Panc1 (cell line): Measurements from ENCODE around the gene B4GALT6. TPM values are rescaled to one million over a fixed set of nuclear protein-coding genes. Genes with fewer than 3 reads are reported as not detected.

Experiments used
- ATAC-seq: fragments of 200-7000 bp; cut with Tn5 transposase; 2 replicates; pipeline ENCODE4 v1.9.1; 2020; ENCODE audit warnings: mild to moderate bottlenecking, moderate library complexity
- BruUV-seq: library from RNA; stranded (reverse); fragments of 400-500 nt; replicated peaks from 2 replicates; lab custom pipeline; 2021; lab: Mats Ljungman, UMichigan
- CTCF ChIA-PET: fragments of 300-600 bp; sonication (Branson Sonifier 250); formaldehyde crosslinking; loops from one replicate; lab custom pipeline; 2022; ENCODE audit warnings: antibody characterized with exemption; lab: Charles Lee
- POLR2A ChIA-PET: fragments of 300-600 bp; sonication (Branson Sonifier 250); formaldehyde crosslinking; loops from one replicate; lab custom pipeline; 2022; ENCODE audit warnings: antibody characterized with exemption; lab: Charles Lee
- DNase-seq: peaks from one replicate; pipeline ENCODE4 v3.0.0-alpha.2; 2010; ENCODE audit warnings: low read depth, low spot score
- H3K27ac ChIP-seq: 2 replicates; pipeline ENCODE4 v1.5.1; 2011; ENCODE audit warnings: mild to moderate bottlenecking, low read length, inconsistent platforms
- H3K27me3 ChIP-seq: fragments of 200-500 bp; sonication (Bioruptor generic); 2 replicates; pipeline ENCODE4 v1.6.0; 2014; ENCODE audit warnings: low read length, inconsistent platforms; ENCODE audit not compliant: control insufficient read depth, insufficient read depth
- H3K36me3 ChIP-seq: fragments of 200-500 bp; sonication (Bioruptor generic); 2 replicates; pipeline ENCODE4 v1.5.1; 2014; ENCODE audit warnings: inconsistent platforms, mild to moderate bottlenecking, low read length, moderate library complexity; ENCODE audit not compliant: control insufficient read depth, insufficient read depth
- H3K4me1 ChIP-seq: 2 replicates; pipeline ENCODE4 v1.5.1; 2011; ENCODE audit warnings: inconsistent platforms, mild to moderate bottlenecking, low read length, moderate library complexity; ENCODE audit not compliant: control insufficient read depth, insufficient read depth
- H3K4me3 ChIP-seq, 2 experiments: 2 replicates each; pipeline ENCODE4 v1.5.1; 2011 to 2012; ENCODE audit warnings: low read depth in 2 of 2, low read length in 2 of 2, mild to moderate bottlenecking in 2 of 2, inconsistent platforms in 1 of 2, moderate library complexity in 1 of 2
- H3K9me3 ChIP-seq: fragments of 200-500 bp; sonication (Bioruptor generic); 2 replicates; pipeline ENCODE4 v1.5.1; 2014; ENCODE audit warnings: low read depth, mild to moderate bottlenecking, inconsistent platforms, low read length, moderate library complexity; ENCODE audit not compliant: control insufficient read depth, insufficient read depth
- POLR2AphosphoS5 ChIP-seq: IDR thresholded peaks from 2 replicates; pipeline ENCODE4 v1.6.1; 2012; ENCODE audit warnings: mild to moderate bottlenecking, low read depth, low read length, moderate library complexity
- SIN3A ChIP-seq: IDR thresholded peaks from 2 replicates; pipeline ENCODE4 v1.6.1; 2012; ENCODE audit warnings: low read depth, mild to moderate bottlenecking, low read length, moderate library complexity, borderline replicate concordance; ENCODE audit not compliant: insufficient read depth
- TCF7L2 ChIP-seq: IDR thresholded peaks from 2 replicates; pipeline ENCODE4 v1.6.1; 2011; ENCODE audit warnings: mild to moderate bottlenecking, low read depth, low read length, inconsistent platforms
- in situ Hi-C: cut with HindIII; loops from 2 replicates; pipeline ENCODE4 v1.10.0; 2016; ENCODE audit warnings: low sequenced_read_pairs, low pct_unique_long_range_greater_than_20kb
- intact Hi-C: fragments of 100-400 bp; cut with micrococcal nuclease; formaldehyde crosslinking; loops from one replicate; pipeline ENCODE4 v1.10.0; 2022; ENCODE audit not compliant: unreplicated experiment
- total RNA-seq: library from RNA; stranded (reverse); gene quantifications from one replicate; pipeline ENCODE4 v1.2.1, GENCODE V29; 2021; ENCODE audit not compliant: unreplicated experiment
- TF ChIP-seq, protein P1 (sequence below), 2 experiments: IDR thresholded peaks; 2 replicates each; pipeline ENCODE4 v1.6.1; 2011 to 2012; ENCODE audit warnings: low read depth in 2 of 2, control low read depth in 1 of 2, low read length in 1 of 2, mild to moderate bottlenecking in 1 of 2, moderate library complexity in 1 of 2; ENCODE audit not compliant: insufficient read depth in 1 of 2
- TF ChIP-seq, protein P2 (sequence below): fragments of 450-650 bp; IDR thresholded peaks from 2 replicates; pipeline ENCODE4 v1.5.1; 2017; ENCODE audit warnings: mild to moderate bottlenecking

B4GALT6 gene
- total RNA-seq, 1 experiment from 2014 or later, result 36.3 TPM

DNA sequence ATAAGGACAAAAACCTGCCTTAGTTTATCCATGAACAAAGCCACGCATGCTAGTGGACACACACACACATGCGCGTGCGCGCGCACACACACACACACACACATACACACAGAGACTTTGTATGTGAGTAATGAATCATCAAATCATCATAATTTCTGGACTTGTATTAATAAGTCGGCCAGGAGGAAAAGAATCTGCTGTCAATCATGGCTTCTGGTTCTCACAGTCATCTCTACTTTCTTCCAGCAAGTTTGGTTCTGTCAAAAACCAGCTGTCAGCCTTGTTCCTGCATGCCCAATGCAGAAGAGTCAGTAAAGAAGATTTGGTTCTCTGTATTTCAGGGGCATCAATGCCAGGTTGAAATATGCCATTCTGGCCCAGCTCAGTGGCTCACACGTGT is 93.8 kb downstream of the B4GALT6 start:
- no peaks in the 10 kb centered on the region for H3K4me1 ChIP-seq
- H3K4me3 ChIP-seq, result no peak overlapping the region
- no TSS peak for BruUV-seq
- POLR2A ChIA-PET, result no interaction called here
- CTCF ChIA-PET, result no interaction called here
- DNase-seq, result no peak
- intact Hi-C loops, result no loop called here
- H3K27me3 ChIP-seq, result no peaks in the 10 kb centered on the region; the same call in 1 of the 2 replicates
- H3K27ac ChIP-seq, result no peak overlapping the region
- in situ Hi-C loops, result no loop called here
- H3K36me3 ChIP-seq, result no peaks in the 10 kb centered on the region
- TF ChIP-seq, protein P1, sequence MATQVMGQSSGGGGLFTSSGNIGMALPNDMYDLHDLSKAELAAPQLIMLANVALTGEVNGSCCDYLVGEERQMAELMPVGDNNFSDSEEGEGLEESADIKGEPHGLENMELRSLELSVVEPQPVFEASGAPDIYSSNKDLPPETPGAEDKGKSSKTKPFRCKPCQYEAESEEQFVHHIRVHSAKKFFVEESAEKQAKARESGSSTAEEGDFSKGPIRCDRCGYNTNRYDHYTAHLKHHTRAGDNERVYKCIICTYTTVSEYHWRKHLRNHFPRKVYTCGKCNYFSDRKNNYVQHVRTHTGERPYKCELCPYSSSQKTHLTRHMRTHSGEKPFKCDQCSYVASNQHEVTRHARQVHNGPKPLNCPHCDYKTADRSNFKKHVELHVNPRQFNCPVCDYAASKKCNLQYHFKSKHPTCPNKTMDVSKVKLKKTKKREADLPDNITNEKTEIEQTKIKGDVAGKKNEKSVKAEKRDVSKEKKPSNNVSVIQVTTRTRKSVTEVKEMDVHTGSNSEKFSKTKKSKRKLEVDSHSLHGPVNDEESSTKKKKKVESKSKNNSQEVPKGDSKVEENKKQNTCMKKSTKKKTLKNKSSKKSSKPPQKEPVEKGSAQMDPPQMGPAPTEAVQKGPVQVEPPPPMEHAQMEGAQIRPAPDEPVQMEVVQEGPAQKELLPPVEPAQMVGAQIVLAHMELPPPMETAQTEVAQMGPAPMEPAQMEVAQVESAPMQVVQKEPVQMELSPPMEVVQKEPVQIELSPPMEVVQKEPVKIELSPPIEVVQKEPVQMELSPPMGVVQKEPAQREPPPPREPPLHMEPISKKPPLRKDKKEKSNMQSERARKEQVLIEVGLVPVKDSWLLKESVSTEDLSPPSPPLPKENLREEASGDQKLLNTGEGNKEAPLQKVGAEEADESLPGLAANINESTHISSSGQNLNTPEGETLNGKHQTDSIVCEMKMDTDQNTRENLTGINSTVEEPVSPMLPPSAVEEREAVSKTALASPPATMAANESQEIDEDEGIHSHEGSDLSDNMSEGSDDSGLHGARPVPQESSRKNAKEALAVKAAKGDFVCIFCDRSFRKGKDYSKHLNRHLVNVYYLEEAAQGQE (IDR thresholded peaks at IDR 0.05; ENCODE audit: insufficient read depth in 1 of 2, low read depth in 2 of 2, low read length in 1 of 2), result no peak
- TF ChIP-seq TCF7L2 (no peak), POLR2AphosphoS5 (no peak), SIN3A (no peak)
- TF ChIP-seq, protein P2, sequence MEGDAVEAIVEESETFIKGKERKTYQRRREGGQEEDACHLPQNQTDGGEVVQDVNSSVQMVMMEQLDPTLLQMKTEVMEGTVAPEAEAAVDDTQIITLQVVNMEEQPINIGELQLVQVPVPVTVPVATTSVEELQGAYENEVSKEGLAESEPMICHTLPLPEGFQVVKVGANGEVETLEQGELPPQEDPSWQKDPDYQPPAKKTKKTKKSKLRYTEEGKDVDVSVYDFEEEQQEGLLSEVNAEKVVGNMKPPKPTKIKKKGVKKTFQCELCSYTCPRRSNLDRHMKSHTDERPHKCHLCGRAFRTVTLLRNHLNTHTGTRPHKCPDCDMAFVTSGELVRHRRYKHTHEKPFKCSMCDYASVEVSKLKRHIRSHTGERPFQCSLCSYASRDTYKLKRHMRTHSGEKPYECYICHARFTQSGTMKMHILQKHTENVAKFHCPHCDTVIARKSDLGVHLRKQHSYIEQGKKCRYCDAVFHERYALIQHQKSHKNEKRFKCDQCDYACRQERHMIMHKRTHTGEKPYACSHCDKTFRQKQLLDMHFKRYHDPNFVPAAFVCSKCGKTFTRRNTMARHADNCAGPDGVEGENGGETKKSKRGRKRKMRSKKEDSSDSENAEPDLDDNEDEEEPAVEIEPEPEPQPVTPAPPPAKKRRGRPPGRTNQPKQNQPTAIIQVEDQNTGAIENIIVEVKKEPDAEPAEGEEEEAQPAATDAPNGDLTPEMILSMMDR, result no peak
- no peaks in the 10 kb centered on the region for H3K9me3 ChIP-seq
- ATAC-seq, result no peak

DNA sequence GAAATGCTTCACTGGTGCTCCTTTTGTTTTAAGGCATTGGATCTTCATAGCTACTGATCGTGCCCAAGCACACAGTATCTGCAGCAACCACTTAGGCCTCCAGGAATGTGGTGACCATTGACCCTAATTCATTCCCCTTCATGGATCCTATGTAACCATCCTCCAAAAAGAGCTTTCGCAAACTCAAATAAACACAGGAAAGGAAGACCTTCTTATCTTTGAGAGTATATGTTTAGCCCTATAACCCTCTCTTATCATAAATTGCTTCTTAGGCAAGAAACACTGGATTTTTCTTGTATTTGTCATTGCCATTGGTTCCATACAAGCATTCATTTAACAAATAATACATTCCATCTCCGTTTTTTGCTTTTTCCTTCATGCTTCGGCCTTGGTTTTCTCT is 96.9 kb downstream of the B4GALT6 start:
- Histone ChIP-seq H3K27me3 (no peaks in the 10 kb centered on the region; the same call in 1 of the 2 replicates), H3K4me1 (no peaks in the 10 kb centered on the region), H3K36me3 (no peaks in the 10 kb centered on the region), H3K4me3 (no peak overlapping the region), H3K9me3 (no peaks in the 10 kb centered on the region), H3K27ac (no peak overlapping the region)
- POLR2A ChIA-PET, result no interaction called here
- DNase-seq (no peak), ATAC-seq (no peak)
- no TSS peak for BruUV-seq
- TF ChIP-seq POLR2AphosphoS5 (no peak), TCF7L2 (no peak), SIN3A (no peak)
- TF ChIP-seq, protein P1 (IDR thresholded peaks at IDR 0.05; ENCODE audit: insufficient read depth in 1 of 2, low read depth in 2 of 2, low read length in 1 of 2), result no peak
- TF ChIP-seq, protein P2, result no peak
- CTCF ChIA-PET, result no interaction called here
- intact Hi-C loops (no loop called here), in situ Hi-C loops (no loop called here)
